Muscle of arm (tissue), 12 donors: ENCODE measurements around the gene BNC1. TPM values are rescaled to one million over a fixed set of nuclear protein-coding genes. Genes with fewer than 3 reads are reported as not detected.
A peak's percentile ranks its signal among the peaks of the same experiment; 100 is the strongest.
"Not testable (repeated sequence)": the region's sequence is repeated elsewhere in the genome, so short reads cannot be mapped to it uniquely, and the experiment has no call there.

Experiments used
- DNase-seq: peaks from one replicate; pipeline ENCODE4 v3.0.0-alpha.2; 2013
- polyA plus RNA-seq, 12 donors: library from polyadenylated mRNA; unstranded; fragments of 120-200 nt; gene quantifications; one replicate each; pipeline ENCODE4 v1.2.1, GENCODE V29; 2013; ENCODE audit not compliant: insufficient read length in 12 of 12

BNC1 gene
- polyA plus RNA-seq, 12 donors = 1.3 to 5.4 (median 2.6) TPM; not detected in 2

DNA sequence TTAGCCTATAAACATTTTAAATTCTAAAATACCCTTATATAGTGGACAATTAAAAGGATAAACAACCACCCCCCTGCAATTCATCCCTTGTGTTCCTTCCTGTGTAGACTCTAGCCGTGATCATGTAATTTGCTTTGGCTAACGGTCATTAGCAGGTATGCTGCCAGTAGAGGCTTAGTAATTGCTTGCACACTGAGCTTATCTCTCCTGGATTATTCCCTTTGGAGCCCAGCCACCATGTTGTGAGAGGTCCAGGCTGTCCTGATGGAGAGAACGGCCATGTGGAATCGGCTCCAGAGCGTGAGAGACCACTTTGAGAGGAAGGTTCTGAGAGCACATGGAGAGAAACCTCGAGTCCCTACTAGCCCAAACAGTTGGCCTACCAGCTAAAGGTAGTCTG lies 11.0 kb upstream of the BNC1 start:
- DNase-seq = no peak

DNA sequence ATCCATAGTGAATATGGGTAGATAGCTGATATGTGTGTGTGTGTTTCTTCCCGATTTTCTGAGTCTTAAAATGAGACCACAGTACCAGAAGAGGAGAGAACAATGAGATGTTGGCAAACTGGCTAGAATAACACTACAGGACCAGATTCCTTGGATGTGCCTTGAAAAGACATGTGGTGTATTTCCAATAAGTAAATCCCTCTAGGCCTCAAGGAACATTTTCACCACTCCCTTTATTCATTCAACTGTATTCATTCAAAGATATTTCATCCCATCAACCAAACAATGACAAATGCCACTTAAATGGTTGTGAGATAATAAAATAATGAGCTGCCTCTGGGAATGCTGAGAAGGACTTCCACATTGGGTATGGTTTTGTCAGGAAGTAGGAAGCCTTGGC lies 8.7 kb upstream of the BNC1 start:
- DNase-seq = no peak

DNA sequence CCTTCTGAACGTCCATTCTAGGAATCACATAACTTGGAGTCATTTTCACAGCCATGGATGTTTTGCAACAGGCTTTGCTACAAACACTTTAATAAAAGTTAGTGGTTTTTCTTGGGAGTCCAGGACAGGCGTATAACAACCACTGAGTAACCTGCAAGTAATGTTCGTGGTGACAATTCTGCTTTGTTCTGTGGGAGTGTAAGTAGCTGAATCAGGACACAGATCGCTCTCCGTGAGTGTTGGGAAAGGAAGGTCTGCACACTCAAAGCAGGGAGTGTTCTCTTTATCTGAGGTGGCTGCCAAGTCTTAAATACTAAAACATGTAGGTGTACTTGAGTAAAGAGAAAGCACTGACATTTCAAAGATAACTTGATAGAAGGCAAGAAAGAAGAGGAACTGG lies 7.9 kb upstream of the BNC1 start:
- DNase-seq = no peak

DNA sequence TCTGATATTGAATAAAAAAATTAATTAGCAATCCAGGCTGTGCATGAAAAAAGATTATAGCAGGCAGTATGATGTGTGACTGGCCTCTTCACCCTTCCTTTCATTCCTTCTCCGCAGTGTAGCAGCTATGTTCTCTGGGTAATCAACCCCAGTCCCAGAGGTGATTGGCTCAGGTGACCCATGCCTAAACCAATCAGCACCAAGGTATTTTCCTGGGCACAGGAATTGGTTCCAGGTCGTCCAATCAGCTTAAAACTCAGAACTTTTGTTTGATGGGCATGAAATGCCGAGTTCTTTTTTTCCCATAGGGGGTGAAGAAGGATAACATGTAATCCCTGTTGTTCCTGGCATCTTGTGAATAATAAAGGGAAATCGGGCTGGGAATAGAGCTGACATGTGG lies 5.8 kb upstream of the BNC1 start:
- no peak for DNase-seq

DNA sequence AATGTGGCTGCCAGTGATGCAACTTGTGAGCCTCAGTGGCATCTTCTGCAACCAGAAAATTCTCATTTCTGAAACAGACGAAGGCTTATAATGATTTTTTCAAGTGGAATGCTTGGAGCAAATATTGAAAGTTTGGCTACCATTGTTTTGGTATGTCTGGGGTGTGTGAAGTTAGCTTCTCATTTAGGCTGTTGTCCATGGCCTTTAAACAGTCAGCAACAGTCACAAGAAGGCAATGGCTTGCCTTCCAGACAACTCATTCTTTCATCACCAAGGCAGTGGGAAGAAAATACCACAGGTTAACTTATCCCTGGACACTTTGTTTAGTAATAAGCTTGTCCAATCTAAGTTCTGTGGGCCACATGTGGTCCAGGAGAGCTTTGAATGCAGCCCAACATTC lies 4.7 kb upstream of the BNC1 start:
- no peak for DNase-seq

DNA sequence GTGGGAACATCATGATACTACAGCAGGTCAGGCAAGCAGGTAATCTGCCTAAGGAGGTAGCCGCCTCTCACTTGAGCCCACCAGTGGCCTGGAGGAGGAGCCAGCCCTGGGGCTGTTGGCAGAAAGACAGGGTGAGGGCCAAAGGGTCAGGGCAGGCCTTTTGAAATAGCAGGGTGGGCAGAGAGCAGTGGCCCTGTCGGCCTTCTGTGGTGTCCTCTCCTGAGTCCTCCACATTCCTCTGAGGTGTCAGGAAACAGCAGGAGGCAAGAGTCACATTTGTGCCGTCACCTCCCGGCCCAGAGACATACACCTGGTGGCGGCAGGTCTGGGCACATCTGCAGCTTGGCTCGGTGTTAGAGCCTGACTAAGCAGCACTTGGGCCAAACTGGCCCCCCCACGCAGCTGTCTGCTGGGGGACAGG lies 3.9 kb upstream of the BNC1 start:
- no peak for DNase-seq

DNA sequence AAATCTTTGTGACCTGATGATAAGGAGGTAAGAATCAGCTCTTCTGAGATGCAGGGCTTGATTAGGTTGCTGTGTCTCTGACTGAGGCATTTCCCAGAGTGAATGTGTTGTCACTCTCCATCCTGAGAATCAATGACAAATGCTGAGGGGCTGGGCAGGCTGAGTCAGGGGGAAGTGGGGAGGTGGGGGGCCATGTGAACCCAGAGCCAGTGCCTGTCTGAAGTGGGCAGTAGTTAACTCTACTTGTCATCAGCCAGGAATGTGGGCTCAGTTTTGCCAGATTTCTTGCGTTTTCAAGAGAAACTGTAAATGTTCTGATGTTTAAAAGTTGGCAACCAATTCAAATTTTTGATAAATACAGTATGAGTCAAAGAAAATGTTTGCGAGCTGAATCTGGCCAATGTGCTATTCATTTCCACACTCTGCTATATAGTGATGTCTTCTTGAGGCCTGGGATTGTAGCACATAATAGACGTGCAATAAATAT lies 3.1 kb upstream of the BNC1 start:
- DNase-seq = no peak

DNA sequence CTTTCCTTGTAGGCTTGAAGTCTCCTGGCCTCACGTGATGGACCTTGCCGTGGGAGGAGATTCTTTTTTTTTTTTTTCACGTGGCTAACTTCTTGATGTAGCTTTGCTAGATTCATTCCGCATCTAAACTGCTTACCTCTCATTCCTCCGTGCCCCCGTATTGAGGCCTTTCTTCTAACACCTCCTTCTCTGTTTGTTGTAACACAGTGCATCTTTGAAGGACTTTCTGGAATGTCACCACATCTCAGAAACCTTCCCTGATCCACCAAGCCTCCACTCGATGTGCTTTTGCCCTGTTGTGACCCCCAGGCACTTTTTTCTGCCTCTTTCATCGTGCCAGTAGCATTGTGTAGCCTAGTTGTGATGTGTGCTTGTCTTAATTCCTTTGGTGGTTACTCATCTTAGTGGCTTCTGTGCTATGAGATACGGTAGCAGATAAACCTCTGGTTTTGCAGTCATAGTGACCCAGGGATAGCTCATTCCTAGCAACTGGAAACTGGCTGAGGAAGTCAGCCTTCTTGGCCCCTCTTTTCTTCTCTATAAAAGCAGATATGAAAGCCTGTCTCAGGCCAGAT lies 1.6 kb upstream of the BNC1 start:
- no peak for DNase-seq

DNA sequence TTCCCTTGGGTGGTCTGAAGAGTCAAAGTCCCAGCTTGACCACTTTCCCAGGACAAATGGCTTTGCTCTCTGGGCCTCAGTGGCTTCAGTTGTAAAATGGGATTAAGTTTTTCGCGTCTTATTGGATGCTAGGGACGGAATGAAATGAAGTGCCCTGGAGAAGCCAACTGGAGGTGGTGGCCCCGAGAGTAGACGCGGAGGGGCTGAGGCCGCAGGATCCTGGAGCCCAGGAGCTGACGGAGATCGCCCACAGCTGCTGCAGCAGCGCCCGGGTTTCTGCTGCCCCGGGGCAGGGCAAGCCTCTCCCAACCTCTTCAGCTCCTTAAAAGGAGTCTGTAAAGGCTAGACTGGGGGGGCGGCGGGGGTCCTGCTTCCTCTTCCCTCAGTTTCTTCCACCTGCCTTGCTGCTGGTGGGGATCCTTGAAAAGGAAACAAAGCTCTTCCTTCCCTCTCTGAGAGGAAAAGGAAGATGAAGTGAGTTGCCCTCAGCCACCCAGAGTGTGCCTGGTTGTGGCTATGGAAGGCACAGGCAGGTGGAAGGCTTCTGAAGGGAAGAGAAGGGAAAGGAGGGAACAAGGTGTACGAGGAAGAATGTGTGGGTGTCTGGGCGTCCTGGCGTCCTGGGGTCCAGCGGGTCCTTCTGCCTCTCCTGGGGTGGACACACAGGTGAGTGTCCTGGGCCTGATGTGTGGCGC lies 967 bp upstream of the BNC1 start:
- DNase-seq = no peak

DNA sequence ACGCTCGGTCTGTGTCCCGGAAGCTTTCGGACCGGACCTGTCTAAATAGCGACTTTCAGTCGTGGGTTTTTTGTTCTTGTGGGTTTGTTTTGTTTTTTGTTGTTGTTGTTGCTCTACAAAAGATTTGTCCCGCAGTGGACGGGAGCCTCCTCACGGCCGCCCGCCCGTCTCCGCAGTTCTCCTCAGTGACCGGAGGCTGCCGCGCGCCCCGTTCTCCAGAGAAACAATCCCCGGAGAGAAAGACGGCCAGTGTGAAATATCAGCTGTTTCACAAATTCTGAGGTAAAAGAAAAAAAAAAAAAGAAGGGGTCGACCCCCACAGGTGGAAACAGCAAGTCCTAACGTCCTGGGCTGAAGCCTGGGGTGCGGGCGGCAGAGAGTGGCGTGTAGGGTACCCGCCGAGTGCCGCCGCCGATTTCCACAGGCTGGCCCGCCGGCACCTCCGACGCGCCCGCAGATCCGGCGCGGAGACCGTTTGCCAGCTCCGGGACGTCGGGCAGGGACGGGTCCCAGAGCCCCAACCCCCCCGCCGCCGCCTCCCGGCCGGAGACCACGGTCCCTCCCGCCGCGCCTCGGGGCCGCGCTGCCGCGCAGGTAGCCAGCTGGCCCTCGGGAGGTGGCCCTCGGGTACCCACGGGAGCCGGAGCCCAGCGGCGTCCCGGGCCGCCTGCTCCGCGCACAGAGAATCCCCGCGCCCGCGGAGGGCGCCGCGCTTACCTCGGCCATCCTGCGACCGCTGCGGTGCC lies 478 bp downstream of the BNC1 start:
- DNase-seq = peak; percentile 16

DNA sequence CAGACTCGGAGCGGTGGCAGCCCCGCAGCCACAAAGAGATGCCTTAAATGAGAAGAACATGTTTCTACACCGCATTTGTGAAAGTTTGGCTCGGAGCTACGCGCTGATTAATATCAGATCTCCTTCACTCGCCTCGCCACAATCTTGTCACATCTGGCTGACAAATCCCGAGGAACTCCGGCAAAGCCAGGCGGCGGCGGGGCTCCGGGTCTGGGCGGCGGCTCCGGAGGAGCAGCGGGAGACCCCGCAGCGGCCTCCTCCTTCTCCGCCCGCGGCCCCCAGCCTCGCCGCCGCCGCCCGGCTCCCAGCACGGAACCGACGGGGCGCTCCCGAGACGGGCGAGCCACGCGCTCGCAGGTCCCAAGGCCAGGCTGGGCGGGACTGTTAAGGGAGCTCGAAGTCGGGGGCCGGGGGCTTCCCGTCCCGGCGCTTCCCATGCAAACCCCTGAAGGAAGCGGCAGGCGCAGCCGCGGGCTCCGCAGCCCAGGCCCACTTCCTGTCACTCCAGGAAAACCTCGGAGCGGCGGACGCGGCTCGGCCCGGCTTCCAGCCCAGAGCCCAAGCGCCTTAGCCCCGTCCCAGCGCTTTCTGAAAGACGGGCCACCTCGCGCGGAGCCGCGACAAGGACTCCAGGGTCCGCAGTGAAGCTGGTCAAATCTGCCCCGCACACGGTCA lies 1.2 kb downstream of the BNC1 start:
- peak; percentile 34 for DNase-seq

DNA sequence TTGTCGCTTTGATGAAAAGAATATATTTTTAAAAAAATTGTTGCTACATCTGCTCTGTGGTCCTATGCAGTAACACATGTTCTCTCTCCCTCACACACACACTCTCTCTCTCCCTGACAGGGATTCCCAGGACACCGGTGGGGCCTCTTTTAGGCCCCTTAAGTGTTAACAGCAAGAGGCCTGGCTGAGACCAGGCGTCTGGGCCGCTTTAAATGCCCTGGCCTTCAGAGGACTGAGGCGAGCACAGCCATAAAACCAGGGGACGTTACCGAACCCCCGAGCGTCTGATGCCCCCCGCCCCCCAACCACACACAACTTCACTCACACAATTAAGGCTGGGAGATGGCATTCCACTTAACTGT lies 1.7 kb downstream of the BNC1 start:
- DNase-seq = peak; percentile 15

DNA sequence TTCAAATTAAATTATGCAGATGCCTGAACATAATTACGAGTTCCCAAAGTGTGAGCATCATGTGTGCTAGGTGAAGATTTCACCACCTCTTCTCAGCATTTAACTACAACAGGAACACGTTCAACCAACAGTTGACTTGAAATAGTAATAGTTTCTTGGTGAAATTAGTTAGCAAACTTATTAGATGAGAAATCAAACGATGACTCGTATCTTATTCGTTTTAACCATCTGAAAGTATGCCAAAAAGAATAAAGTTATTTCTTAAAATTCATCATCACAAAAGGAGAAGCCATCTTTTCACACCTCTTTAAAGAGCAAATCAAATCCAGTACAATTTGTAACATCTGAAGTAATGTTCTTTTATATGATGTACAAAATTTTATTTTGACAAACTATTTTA lies 2.3 kb downstream of the BNC1 start:
- DNase-seq = no peak

DNA sequence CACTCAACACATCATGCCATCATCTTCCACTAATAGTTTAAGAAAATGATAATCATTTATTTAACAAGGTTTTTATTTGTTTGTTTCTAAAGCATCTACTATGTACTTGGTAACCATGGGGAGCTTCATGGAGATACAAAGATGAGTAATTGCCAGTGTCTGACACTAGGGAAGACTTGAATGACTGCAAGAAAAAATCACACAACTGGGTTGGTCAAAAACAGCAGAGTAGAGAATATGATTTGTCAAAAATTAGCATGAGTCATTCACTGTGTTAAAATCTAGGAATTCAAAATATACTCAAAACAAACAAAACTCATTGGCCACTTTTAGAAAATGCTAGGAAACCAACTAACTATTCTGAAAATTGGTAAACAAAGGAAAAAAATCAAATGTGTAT lies 6.3 kb downstream of the BNC1 start:
- no peak for DNase-seq

DNA sequence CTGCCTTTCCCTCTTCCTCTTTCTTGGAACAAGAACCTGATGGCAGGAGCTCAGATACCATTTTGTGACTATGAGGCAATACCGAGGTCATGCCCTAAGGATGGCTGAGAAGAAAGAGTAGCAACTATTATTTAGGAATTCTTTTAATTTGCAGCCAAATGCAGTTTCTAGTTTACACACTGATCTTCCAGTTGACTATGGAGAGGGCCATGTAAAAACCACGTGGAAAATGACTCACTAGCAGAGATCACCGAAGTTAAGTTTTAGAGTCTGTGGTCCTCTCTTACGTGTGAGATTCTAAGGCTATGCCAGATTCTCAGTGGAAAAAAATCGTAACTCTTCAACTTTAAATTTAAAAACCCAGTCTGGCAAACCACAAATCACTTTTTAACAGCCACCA lies 7.8 kb downstream of the BNC1 start:
- DNase-seq = no peak

DNA sequence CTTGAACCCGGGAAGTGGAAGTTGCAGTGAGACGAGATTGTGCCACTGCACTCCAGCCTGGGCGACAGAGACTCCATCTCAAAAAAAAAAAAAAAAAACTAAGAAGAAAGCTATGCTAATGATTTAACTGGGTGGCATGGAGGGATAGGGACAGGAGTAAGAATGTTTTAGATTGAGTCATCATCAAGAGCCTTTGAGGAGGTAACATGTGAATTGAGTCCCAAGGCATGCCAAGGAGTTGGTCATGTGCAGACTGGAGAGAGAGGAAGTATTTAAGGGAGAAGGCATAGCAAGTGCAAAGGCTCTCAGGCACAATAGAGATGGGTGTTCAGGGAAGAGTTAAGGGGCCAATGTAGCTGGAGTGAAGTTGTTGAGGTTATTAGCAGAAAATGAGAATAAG lies 9.1 kb downstream of the BNC1 start:
- no peak for DNase-seq

DNA sequence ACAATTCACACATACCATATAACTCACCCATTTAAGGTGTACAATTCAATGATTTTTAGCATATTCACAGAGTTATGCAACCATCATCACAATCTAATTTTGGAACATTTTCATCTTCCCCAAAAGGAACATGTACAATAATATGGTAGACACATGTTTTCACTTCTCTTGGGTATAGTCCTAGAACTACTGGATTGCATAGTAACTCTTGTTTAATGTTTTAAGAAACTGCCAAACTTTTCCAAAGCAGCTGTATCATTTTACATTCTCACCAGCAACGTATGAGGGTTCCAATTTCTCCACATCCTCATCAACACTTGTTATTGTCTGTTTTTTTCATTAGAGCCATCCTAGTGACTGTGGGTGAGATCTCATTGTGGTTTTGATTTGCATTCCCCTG lies 14.3 kb downstream of the BNC1 start:
- no peak for DNase-seq

DNA sequence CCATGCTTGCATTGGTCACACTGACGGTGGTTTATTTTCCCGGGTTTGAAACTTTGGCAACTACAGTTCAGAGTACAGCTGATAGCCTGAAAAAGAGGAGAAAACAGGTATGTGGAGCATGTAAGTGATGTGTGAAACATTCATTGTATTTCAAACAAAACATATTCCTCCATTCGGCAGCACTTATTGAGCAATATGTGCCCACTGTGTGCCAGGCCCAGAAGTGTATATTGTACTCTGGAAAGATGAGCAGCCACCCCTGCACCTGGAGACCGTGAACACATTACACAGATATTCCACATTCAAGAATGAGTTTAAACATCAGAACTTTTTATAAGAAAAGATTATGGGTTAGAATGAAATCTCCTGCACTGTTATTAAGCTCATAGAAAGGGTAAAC lies 16.3 kb downstream of the BNC1 start:
- DNase-seq = no peak

DNA sequence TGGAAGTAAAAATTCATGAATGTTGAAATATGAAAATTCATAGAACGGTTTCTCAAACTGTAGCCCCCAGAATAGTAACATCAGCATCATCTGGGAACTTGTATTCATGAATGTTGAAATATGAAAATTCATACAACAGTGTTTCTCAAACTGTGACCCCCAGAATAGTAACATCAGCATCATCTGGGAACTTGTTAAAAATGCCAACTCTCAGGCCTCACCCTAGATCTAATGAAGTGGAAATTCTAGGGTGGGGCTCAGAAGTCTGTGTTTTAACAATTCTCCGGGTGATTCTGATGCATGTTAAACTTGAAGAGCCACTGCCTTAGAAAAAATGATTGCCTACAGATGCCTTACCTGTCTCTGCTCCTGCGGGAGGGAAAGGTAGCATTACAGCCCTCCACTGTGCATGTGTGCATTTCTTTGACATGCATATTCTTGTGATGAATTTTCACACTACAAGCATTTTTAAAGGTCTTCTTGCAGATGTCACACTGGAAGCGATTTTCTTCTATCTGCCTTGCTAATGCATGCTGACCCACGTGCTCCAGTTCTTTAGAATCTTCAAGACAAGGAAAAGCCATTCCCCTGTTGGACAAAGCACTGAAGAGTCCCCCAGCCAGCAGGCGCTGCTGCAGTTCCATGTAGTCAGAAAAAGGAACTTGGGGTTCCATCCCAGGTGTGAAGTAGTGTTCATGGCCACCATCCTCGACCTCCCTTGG lies 21.7 kb downstream of the BNC1 start:
- no peak for DNase-seq

DNA sequence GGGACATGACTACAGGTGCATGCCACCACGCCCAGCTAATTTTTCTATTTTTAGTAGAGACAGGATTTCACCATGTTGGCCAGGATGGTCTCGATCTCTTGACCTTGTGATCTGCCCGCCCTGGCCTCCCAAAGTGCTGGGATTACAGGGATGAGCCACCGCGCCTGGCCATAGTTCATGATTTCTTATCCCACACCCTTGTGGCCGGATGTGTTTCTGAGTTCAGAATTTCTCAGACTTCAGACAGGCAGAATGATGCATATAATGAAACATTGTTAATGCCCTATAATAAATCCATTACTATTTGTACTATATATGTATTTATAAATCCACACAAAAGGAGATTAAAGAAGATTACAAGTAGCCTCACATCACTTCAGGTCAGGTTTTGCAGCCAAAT lies 22.3 kb downstream of the BNC1 start:
- DNase-seq = not testable (repeated sequence)

DNA sequence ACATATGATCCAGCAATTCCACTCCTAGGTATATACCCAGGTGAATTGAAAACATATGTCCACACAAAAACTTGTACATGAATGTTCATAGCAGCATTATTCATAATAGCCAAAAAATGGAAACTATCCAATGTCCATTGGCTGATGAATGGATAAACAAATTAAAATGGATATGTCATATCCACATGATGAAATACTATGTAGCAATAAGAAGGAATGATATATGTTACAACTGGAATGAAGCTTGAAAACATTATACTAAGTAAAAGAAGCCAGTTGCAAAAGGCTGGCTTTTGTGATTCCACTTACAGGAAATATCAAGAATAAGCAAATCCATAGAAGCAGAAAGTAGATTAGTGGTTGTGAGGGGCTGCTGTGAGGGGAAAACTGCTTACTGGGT lies 33.7 kb downstream of the BNC1 start:
- no peak for DNase-seq

DNA sequence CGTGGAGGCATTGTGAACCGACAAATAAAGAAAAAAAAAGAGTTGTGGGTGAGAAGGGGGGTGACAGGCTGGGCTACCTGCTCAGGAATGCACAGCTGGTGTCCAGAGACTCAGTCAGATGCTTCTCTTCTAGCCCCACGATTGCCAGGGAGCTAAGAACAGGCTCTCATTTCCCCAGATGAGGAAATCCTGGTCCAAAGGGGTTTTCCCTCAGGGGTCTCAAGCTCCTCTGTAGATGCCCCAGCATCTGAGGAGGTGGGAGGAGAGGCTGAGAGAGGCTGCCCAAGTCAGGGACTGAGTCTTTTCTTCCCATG lies 35.5 kb downstream of the BNC1 start:
- DNase-seq = no peak
